HepG2 (cell line): Measurements from ENCODE around the gene KCNQ5.

Source experiments
- FOXK2 ChIP-seq: fragments of 450-650 bp; IDR thresholded peaks from 2 replicates; pipeline ENCODE4 v1.6.1; 2016
- TOPORS ChIP-seq: sonication (generic); formaldehyde crosslinking; IDR thresholded peaks from 2 replicates; pipeline ENCODE4 v1.8.0; 2023; ENCODE audit warnings: mild to moderate bottlenecking, missing genetic modification reagents

DNA sequence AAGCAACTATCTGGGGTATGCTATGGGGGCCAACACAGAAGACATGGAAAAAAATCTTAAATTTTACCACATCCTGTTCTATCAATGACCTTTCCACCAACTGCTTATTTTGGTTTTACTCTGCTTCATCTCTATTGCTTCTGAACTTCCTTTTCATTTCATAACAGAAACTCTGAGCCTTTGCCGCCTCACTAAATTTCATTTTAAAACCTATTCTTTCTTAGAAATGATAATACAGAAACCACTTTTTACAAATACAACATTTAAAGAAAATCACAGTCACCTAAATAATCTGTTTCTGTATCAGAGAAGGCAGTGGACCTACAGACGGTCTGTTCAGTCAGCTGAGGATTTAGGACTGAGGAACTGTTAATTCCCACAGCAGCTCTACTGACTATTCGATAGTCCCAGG lies 117.5 kb downstream of the KCNQ5 start:
- TF ChIP-seq TOPORS (CRISPR knock-in tag) (no peak), FOXK2 (no peak)
